Keratinocyte (primary cell): ENCODE data around the gene BLOC1S6. TPM values are rescaled to one million over a fixed set of nuclear protein-coding genes. Genes with fewer than 3 reads are reported as not detected.

Experiments used
- DNase-seq: peaks from one replicate; pipeline ENCODE4 v3.0.0-alpha.2; 2011; ENCODE audit warnings: low read depth, missing footprints, low spot score
- FAIRE-seq: peaks from 2 replicates; lab custom pipeline; 2011; peaks lifted over from hg19 to GRCh38; lab: Jason Lieb, UNC
- H2AFZ ChIP-seq: 2 replicates; pipeline ENCODE4 v1.6.0; 2012; ENCODE audit warnings: low read length, control low read depth, inconsistent platforms; ENCODE audit not compliant: control insufficient read depth
- H3K27ac ChIP-seq: 2 replicates; pipeline ENCODE4 v1.5.1; 2011; ENCODE audit warnings: low read length; ENCODE audit not compliant: control insufficient read depth, insufficient read depth
- H3K27me3 ChIP-seq: 3 replicates; pipeline ENCODE4 v1.6.0; 2011; ENCODE audit warnings: low read length; ENCODE audit not compliant: control insufficient read depth, insufficient read depth; ENCODE audit errors: extremely low read depth
- H3K36me3 ChIP-seq, 2 experiments: 2 replicates in 1 of 2; 3 replicates in 1 of 2; pipeline ENCODE4 v1.5.1; 2011; ENCODE audit warnings: low read length in 2 of 2, mild to moderate bottlenecking in 1 of 2; ENCODE audit not compliant: control insufficient read depth in 2 of 2, insufficient read depth in 2 of 2; ENCODE audit errors: extremely low read depth in 1 of 2
- H3K4me1 ChIP-seq: 3 replicates; pipeline ENCODE4 v1.5.1; 2011; ENCODE audit warnings: low read length; ENCODE audit not compliant: control insufficient read depth, insufficient read depth; ENCODE audit errors: extremely low read depth
- H3K4me2 ChIP-seq: 3 replicates; pipeline ENCODE4 v1.6.0; 2011; ENCODE audit warnings: low read depth, low read length; ENCODE audit not compliant: control insufficient read depth, insufficient read depth; ENCODE audit errors: extremely low read depth
- H3K4me3 ChIP-seq, 3 experiments: fragments of 200-600 bp in 1 of 3; sonication (generic) in 1 of 3; 2 replicates in 2 of 3; 3 replicates in 1 of 3; pipeline ENCODE4 v1.5.1; 2011 to 2016; ENCODE audit warnings: low read length in 3 of 3, mild to moderate bottlenecking in 3 of 3, control low read depth in 2 of 3, inconsistent platforms in 1 of 3, low read depth in 1 of 3, mixed read lengths in 1 of 3, mixed run types in 1 of 3, moderate library complexity in 1 of 3; ENCODE audit not compliant: control insufficient read depth in 2 of 3, insufficient read depth in 2 of 3; ENCODE audit errors: extremely low read depth in 1 of 3
- H3K79me2 ChIP-seq: 2 replicates; pipeline ENCODE4 v1.6.0; 2012; ENCODE audit warnings: low read length; ENCODE audit not compliant: control insufficient read depth, insufficient read depth
- H3K9ac ChIP-seq: 3 replicates; pipeline ENCODE4 v1.6.0; 2011; ENCODE audit warnings: low read length; ENCODE audit not compliant: control insufficient read depth, insufficient read depth; ENCODE audit errors: extremely low read depth
- H3K9me1 ChIP-seq: 3 replicates; pipeline ENCODE4 v1.6.0; 2011; ENCODE audit warnings: low read length; ENCODE audit not compliant: control insufficient read depth, insufficient read depth; ENCODE audit errors: extremely low read depth
- H3K9me3 ChIP-seq: 2 replicates; pipeline ENCODE4 v1.5.1; 2012; ENCODE audit warnings: low read depth, low read length; ENCODE audit not compliant: control insufficient read depth
- H4K20me1 ChIP-seq: 3 replicates; pipeline ENCODE4 v1.6.0; 2011; ENCODE audit warnings: low read length; ENCODE audit not compliant: control insufficient read depth, insufficient read depth; ENCODE audit errors: extremely low read depth
- CTCF ChIP-seq, 3 experiments: IDR thresholded peaks in 1 of 3; conservative IDR thresholded peaks in 1 of 3; optimal IDR thresholded peaks in 1 of 3; 2 replicates in 2 of 3; 3 replicates in 1 of 3; pipeline versions ENCODE3 to v1.5.1; 2011; ENCODE audit warnings: low read length in 3 of 3, mild to moderate bottlenecking in 3 of 3, moderate library complexity in 2 of 3, control low read depth in 1 of 3, inconsistent platforms in 1 of 3; ENCODE audit not compliant: insufficient read depth in 2 of 3; ENCODE audit errors: extremely low read depth in 1 of 3
- EZH2 ChIP-seq: IDR thresholded peaks from one replicate; pipeline ENCODE4 v1.6.1; 2012; ENCODE audit warnings: inconsistent platforms, mild to moderate bottlenecking, low read length, moderate library complexity
- dilution Hi-C: fragments of 300-500 bp; cut with MboI; formaldehyde crosslinking; loops from one replicate; pipeline ENCODE4 v1.7.0; 2020; ENCODE audit warnings: low sequenced_read_pairs; ENCODE audit not compliant: extremely low pct_ligation_motif_present
- polyA plus RNA-seq, 5 experiments: library from polyadenylated mRNA; depleted of rRNA in 3 of 5; stranded (reverse) in 3 of 5; stranded (forward) in 1 of 5; unstranded in 1 of 5; fragments of >200 nt; gene quantifications; 1 replicate in 1 of 5; 2 replicates in 3 of 5; 3 replicates in 1 of 5; pipeline versions ENCODE4 v1.2.1 to v1.2.3, GENCODE V29; 2011 to 2012; ENCODE audit warnings: missing spikeins in 2 of 5, low read depth in 1 of 5, low replicate concordance in 1 of 5

Gene BLOC1S6
- polyA plus RNA-seq, 1 donor (not counting 4 experiments of a cell fraction or from before 2014, with no cell fraction given): 15.5 TPM

- no peak for DNase-seq
- H3K4me2 ChIP-seq: peak overlapping the region; percentile 22
- no peak overlapping the region for H3K4me3 ChIP-seq
- dilution Hi-C loops: no loop called here
- H2AFZ ChIP-seq: peak overlapping the region; percentile 52
- H3K36me3 ChIP-seq: peaks cover 0 to 2% of the 10 kb centered on the region in 2 experiments
- H3K4me1 ChIP-seq: peaks cover 22% of the 10 kb centered on the region
- no peak for FAIRE-seq
- no peaks in the 10 kb centered on the region for H3K9me1 ChIP-seq
- no peaks in the 10 kb centered on the region for H4K20me1 ChIP-seq
- H3K27ac ChIP-seq: no peak overlapping the region
- no peak overlapping the region for H3K9ac ChIP-seq
- H3K79me2 ChIP-seq: no peaks in the 10 kb centered on the region
- no peaks in the 10 kb centered on the region for H3K9me3 ChIP-seq
- TF ChIP-seq CTCF (optimal IDR thresholded peaks at IDR 0.05 in 1 of 3, IDR thresholded peaks at IDR 0.05 in 1 of 3, conservative IDR thresholded peaks at IDR 0.05 in 1 of 3; ENCODE audit: extremely low read depth in 1 of 3, insufficient read depth in 2 of 3, low read length in 3 of 3): no peak
- no peak for TF ChIP-seq EZH2
- no peaks in the 10 kb centered on the region for H3K27me3 ChIP-seq
These were observed 25.7 kb downstream of the BLOC1S6 start for GRCh38 chr15:45612790-45613415.

DNA sequence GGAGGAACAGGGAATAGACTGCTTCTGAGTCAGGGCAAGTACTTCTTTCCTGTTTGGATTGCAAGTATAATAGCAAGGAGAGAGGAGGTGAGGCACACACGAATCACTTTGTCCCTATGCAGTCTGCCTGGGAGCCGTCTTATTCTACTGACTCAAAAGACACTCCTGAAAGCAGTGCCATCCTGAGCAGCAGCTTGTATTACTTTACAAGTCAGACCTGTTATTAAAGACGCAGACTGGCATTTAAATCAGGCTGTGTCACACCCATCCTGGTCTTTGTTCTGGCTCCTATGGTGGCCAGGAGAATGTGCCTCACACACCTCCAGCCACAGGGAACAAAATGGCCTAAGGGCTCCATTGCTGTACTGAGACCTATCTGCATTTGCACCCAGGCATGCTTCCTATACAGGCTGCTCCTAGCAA is 29.7 kb downstream of the BLOC1S6 start:
- dilution Hi-C loops: no loop called here
- Histone ChIP-seq H3K9me3 (no peaks in the 10 kb centered on the region), H4K20me1 (no peaks in the 10 kb centered on the region), H3K4me2 (peak overlapping the region; percentile 58), H3K27ac (peak overlapping the region; percentile 33), H2AFZ (peak overlapping the region; percentile 85), H3K9ac (peak overlapping the region; percentile 28), H3K4me1 (peaks cover 22% of the 10 kb centered on the region), H3K79me2 (no peaks in the 10 kb centered on the region), H3K27me3 (no peaks in the 10 kb centered on the region), H3K4me3 (no peak overlapping the region), H3K36me3 (no peaks in the 10 kb centered on the region), H3K9me1 (no peaks in the 10 kb centered on the region)
- DNase-seq (no peak), FAIRE-seq (peak; percentile 90)
- TF ChIP-seq EZH2: no peak
- no peak for TF ChIP-seq CTCF (optimal IDR thresholded peaks at IDR 0.05 in 1 of 3, IDR thresholded peaks at IDR 0.05 in 1 of 3, conservative IDR thresholded peaks at IDR 0.05 in 1 of 3; ENCODE audit: extremely low read depth in 1 of 3, insufficient read depth in 2 of 3, low read length in 3 of 3)
